NCI-H2171 treated with DMSO at 0.1 percent for 48 hours (cell line): Measurements from ENCODE around the gene METRN.
A peak's percentile ranks its signal among the peaks of the same experiment; 100 is the strongest.

Experiments used
- DNase-seq: peaks from one replicate; lab custom pipeline; 2025; lab: John Stamatoyannopoulos, UW

The METRN gene

DNA sequence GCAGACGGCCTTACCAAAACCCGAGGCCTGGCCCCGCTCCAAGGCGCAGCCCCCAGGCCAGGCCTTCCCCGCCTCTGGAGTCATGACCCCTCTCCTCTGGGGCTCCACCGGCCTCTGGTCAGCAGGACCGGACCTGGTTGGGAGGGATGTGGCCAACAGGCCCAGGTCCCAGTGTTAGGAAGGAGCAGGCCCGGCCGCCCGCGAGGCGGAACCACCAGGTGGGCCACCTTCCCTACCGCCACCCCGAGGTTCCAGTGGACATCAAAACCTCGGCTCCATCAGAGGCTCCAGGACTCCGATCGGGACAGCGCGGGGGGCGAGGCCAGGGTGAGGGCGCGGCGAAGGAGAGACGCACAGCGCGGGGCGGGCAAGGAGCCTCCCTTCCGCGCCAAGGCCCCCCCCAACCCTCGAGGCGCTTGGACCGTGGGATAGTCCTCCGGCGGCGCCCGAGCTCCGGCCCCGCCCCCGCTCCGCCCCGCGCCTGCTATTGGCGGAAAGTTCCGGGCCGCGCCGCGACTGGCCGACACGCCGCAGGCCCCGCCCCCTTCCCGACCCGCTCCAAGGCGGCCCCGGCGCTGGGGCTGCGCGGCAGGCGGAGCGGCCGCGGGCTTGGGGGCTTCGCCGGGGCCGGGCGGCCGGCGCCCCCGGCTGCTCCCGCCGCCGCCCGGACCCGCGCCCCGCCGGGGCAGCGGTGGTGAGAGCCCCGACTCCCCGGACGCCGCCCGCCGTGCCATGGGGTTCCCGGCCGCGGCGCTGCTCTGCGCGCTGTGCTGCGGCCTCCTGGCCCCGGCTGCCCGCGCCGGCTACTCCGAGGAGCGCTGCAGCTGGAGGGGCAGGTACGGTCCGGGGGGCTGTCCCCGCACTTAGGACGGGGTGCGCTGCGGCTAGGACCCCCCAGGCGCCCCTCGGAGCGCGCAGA lies at the start of gene METRN:
Gene METRN (plus strand): TSS at position 561 of the 919 bp plus-strand sequence. CDS start 172 bp downstream, at position 733.
- peak; percentile 72 for DNase-seq

DNA sequence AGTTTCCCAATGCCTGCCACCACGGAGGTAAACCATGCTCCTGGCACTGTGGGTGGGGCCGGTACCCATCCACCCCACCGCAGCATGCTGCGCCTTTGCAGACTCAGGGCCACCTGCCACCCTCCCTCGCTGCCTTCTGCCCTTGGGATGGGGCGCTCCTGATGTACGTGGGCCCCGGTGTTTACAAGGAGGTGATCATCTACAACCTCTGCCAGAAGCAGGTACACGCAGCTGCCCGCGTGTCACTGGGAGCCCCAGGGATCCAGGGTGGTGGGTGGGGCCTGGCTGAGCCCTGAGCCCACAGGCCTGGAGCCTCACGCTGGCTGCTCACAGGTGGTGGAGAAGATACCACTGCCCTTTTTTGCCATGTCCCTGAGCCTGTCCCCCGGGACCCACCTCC lies 48.3 kb upstream of the METRN start:
- DNase-seq: no peak

GRCh38 chr16:667113-667779 lies 47.7 kb upstream of the METRN start:
- no peak for DNase-seq

- peak; percentile 83 for DNase-seq
Observed at GRCh38 chr16:667780-668518, 47.0 kb upstream of the METRN start, which contains the start of gene RHOT2. RHOT2 (plus strand) TSS chr16:668132; CDS start chr16:668200, 68 bp downstream.

DNA sequence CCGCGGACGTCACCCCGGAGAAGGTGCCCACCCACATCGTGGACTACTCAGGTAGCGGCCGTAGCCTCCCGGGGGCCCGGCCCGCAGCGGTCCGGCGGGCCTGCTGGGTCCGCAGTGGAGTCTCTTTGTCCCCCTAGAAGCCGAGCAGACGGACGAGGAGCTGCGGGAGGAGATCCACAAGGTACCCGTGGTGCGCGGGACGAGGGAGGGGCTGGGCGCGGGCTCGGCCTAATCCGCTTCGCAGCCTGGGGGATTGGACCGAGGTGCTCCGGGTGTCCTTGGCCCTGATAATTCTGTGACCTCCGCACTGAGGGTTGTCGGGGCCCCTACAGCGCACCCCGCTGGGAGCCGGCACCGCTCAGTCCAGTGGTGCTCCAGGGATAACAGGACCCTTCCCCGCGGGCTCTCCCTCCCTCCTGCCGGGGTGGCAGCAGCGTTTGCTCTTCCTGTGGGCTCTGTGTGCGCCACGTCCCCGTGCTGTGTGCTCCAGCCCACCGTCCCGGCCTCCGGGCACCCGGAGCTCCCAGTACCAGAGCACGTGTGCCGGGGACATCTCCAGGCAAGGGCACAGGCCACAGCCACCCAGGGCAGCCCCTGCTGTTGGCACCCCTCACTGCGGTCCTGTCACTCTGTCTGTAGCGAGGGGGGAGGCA lies 46.3 kb upstream of the METRN start:
- DNase-seq: no peak

DNA sequence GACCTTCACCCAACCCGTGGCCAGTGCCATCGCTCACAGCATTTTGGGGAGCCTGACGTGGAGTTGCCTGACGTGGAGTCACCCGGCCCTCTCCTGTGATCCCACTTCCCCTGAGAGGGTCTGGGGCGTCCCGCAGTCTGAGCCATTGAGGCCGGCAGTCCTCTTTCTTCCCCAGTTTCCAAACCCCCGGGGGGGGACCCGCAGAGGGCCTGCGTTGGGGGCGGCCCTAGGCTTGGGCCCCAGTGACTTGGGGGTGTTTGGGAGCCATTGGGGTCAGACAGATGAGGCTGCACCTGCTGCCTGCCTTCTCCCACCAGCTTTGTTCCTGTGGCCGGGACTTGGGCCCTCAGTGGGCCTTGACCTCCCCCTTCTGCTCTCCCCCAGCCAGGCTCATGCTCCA lies 45.3 kb upstream of the METRN start:
- no peak for DNase-seq

DNA sequence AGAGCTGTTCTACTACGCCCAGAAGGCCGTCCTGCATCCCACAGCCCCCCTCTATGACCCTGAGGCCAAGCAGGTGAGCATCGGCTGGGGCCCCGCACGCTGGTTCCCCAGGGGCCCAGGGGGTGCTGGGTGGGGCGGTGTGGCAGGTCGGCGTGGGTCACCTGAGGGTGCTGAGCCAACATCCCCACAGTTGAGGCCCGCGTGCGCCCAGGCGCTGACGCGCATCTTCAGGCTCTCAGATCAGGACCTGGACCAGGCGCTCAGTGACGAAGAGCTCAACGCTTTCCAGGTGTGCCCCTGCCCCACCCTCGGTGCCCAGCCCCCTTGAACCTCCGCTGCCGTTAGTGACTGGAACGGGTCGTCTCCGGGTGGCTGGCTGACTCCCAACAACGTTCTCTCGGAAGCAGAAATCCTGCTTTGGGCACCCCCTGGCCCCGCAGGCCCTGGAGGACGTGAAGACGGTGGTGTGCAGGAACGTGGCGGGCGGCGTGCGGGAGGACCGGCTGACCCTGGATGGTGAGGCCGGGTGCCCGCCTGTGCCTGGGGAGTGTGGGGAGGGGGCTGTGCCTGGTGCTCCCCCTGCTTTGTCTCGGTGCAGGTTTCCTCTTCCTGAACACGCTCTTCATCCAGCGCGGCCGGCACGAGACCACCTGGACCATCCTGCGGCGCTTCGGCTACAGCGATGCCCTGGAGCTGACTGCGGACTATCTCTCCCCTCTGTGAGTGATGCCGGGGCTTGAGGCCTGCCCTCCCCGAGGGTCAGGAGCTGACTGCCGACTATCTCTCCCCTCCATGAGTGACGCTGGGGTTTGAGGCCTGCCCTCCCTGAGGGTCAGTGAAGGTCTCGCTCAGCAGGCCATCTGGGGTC lies 44.2 kb upstream of the METRN start:
- no peak for DNase-seq

- DNase-seq: peak; percentile 83
Observed at GRCh38 chr16:671353-672131, 43.4 kb upstream of the METRN start.

DNA sequence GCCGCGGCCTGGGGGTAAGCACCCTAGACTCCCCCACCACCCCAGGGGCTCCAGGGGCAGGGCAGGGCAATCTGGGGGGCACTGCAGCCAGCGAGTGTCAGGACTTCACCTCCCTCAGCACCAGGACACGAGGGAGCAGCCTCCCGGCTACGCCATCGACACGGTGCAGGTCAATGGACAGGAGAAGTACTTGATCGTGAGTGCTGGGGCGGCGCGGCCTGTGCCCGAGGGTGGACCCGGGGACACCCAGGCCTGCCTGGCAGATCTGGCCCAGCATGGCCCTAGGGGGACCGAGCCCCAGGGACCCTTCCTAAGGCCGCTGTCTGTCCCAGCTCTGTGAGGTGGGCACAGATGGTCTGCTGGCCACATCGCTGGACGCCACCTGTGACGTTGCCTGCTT lies 42.5 kb upstream of the METRN start:
- DNase-seq: no peak

GRCh38 chr16:672851-673250 lies 42.1 kb upstream of the METRN start:
- DNase-seq: no peak

DNA sequence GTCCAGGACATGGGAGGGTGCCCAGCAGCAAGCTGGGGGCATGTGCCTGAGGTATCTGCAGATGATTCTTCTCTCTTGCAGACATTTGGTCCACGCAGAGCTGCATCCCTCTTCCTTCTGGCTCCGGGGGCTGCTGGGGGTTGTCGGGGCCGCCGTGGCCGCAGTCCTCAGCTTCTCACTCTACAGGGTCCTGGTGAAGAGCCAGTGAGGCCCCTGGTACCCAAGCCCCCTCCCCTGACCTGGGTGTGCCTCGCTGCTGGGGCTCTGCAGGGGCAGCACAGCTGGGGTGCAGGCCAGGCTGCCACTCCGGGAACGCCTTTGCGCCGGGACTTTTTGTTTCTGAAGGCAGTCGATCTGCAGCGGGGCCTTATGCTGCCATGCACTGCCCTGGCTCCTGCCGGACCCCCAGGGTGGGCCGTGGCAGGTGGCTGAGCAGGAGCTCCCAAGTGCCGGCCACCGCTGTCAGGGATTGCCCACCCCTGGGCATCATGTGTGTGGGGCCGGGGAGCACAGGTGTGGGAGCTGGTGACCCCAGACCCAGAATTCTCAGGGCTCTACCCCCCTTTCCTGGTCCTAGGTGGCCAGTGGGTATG lies 41.4 kb upstream of the METRN start:
- no peak for DNase-seq

- no peak for DNase-seq
Observed at GRCh38 chr16:674214-674881, 40.6 kb upstream of the METRN start.

DNA sequence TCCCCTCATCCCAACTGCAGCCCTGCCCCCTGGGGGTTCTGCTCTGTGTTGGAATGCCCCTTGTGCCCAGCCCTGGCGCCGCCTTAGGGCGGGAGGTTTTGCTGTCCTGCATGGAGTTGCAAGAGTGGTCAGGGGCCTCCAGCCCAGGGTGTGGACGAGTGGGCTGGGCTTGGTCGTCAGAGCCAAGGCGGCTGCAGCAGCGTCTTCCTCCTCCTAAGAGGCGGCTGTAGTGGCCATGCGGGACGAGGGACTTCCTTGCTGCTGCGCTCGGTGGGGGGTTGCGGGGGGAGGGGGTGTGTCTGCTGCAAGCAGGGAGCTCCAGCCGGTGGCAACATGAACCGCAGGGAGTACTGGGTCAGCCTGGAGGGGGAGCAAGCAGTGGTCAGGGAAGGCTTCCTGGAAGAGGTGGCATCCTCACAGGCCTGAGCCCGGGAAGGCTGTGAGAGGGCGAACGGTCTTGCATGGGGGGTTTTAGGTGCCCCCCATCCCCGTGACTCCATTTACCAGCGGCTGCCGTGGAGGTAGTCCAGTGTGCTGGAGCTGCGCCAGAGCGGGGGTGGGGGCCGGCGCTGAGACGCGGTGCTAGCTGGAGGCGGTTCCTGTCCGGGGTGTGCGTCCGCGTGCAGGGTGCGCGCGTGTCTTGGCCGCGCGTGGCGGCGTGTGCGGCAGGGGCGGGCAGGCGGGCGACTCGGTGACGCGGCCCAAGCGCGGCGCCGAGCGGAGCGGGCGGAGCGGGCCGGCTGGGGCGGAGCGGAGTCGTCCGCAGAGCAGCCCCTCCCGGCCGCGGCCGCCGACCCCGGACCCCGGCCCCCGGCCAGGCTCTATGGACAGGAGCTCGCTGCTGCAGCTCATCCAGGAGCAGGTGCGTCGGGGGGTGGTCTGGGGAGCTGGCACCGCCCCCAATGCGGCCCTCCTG lies 39.7 kb upstream of the METRN start, which contains the start of gene RHBDL1:
Gene RHBDL1 (plus strand): TSS at position 704 of the 916 bp plus-strand sequence. CDS start 120 bp downstream, at position 824.
- DNase-seq: no peak

- DNase-seq: no peak
Observed at GRCh38 chr16:675884-676564, 38.9 kb upstream of the METRN start.

- no peak for DNase-seq
Observed at GRCh38 chr16:676565-676902, 38.4 kb upstream of the METRN start.

DNA sequence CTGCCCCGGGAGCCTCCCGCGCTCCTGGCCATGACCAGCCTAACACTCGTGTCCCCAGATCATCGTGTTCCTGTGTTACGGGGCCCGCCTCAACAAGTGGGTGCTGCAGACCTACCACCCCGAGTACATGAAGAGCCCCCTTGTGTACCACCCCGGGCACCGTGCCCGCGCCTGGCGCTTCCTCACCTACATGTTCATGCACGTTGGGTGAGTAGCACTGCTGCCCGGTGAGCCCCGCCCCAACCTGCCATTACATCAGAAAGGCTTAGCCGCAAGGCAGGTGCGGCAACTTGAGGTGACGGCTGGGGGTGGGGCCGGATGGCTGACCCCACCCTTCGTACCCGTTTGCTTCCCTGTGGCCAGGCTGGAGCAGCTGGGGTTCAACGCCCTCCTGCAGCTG lies 38.0 kb upstream of the METRN start:
- peak; percentile 76 for DNase-seq
